Lower leg skin (tissue), 4 donors: ENCODE data around the gene CHD6. TPM values are rescaled to one million over a fixed set of nuclear protein-coding genes. Genes with fewer than 3 reads are reported as not detected.

Experiments
- DNase-seq, 2 donors: peaks; one replicate each; pipeline ENCODE4 v3.0.0-alpha.2; 2019; ENCODE audit warnings: low spot score in 2 of 2
- H3K4me3 ChIP-seq: fragments of 200-600 bp; sonication (generic); 2 replicates; pipeline ENCODE4 v1.5.1; 2017; ENCODE audit warnings: mild to moderate bottlenecking, low read depth; ENCODE audit not compliant: poor library complexity, severe bottlenecking
- CTCF ChIP-seq, 3 donors: fragments of 450-650 bp; IDR thresholded peaks; one replicate each; pipeline ENCODE4 v1.5.1; 2016; ENCODE audit warnings: antibody characterized with exemption in 3 of 3, mild to moderate bottlenecking in 3 of 3, moderate library complexity in 2 of 3
- POLR2A ChIP-seq, 2 donors: fragments of 450-650 bp; IDR thresholded peaks; one replicate each; pipeline ENCODE4 v1.6.1; 2016 to 2017; ENCODE audit warnings: antibody characterized with exemption in 2 of 2, mild to moderate bottlenecking in 1 of 2, moderate library complexity in 1 of 2
- WGBS, 2 donors: methylation state at CpG; one replicate each; pipeline ENCODE4 v1.1.5; 2018; 5-methylcytosine and 5-hydroxymethylcytosine counted together
- intact Hi-C: fragments of 100-400 bp; cut with DNase I; formaldehyde crosslinking; loops from one replicate; pipeline ENCODE4 v1.15.0; 2023; ENCODE audit warnings: low total_unique reads
- total RNA-seq, 4 donors: library from RNA; depleted of rRNA; stranded (reverse); fragments of >200 nt; gene quantifications; one replicate each; pipeline ENCODE4 v1.1.0, GENCODE V29; 2016

The CHD6 gene
- total RNA-seq, 4 donors from 2014 or later = 29.7 to 40.1 (median 37.7) TPM

GRCh38 chr20:41532935-41533334, 85.2 kb downstream of the CHD6 start:
- no peak overlapping the region for H3K4me3 ChIP-seq
- TF ChIP-seq CTCF (IDR thresholded peaks at IDR 0.05) (no peak), POLR2A (IDR thresholded peaks at IDR 0.05) (no peak)
- 89 to 91% methylated on average over 11 of the region's 11 CpGs for WGBS, 2 donors
- intact Hi-C loops = no loop called here
- DNase-seq = no peak

DNA sequence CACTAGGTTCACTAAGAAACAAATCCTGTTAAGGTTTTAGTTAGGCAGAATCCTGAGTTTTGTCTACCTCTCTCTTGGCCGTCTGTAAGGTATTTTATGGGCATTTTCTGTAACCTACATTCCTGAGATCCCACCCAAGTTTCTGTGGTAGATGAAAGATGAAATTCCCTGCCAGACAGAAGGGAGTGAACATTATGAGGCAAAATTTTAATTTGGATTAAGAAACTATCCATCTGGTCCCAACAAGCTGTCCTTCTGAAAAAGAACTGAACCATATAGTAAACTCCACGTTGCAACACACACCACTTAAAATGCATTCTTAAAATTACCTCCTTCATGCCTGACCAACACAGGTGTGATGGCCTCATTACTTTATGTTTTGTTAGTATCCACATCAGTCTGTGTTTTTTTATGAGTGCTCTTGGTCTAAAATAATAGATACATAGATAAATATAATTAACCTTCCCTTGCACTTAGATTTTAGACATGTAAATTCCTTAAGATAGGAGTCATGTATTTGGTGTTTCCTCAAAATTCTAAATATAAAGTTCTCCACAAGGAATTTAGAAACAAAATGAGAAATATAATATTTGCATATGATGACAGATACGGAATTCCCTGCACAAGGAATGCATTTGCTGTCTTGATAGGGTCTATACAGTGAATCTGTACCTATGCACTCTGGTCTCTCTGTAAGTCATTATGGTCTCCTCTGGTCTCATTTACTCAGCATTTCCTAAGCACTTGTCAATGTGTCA, 86.5 kb downstream of the CHD6 start:
- H3K4me3 ChIP-seq = no peak overlapping the region
- no peak for DNase-seq
- intact Hi-C loops = no loop called here
- 85 to 86% methylated on average over 3 of the region's 3 CpGs for WGBS, 2 donors
- TF ChIP-seq CTCF (IDR thresholded peaks at IDR 0.05) = no peak
- TF ChIP-seq POLR2A (IDR thresholded peaks at IDR 0.05) = no peak

DNA sequence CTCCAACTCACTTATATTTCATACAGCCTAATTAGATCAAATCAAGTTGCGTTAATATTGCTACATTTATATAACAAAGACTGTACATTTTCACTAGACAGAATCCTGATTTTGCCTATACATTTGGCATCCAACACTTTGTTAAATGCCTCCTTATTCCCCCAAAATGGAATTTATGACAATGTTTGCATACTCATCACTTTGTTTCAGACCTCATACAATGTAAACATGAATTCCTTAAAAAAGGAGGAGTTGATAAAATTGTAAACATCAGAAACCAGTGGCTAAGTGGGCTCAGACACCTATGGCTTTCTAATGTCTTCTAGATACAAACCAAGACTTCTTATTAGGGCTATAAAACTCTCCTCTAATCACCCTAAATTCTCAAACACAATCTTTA, 87.3 kb downstream of the CHD6 start:
- TF ChIP-seq POLR2A (IDR thresholded peaks at IDR 0.05) = no peak
- TF ChIP-seq CTCF (IDR thresholded peaks at IDR 0.05) = no peak
- H3K4me3 ChIP-seq = no peak overlapping the region
- 96% methylated on average over 1 of the region's 1 CpG for WGBS, 2 donors
- intact Hi-C loops = no loop called here
- no peak for DNase-seq

DNA sequence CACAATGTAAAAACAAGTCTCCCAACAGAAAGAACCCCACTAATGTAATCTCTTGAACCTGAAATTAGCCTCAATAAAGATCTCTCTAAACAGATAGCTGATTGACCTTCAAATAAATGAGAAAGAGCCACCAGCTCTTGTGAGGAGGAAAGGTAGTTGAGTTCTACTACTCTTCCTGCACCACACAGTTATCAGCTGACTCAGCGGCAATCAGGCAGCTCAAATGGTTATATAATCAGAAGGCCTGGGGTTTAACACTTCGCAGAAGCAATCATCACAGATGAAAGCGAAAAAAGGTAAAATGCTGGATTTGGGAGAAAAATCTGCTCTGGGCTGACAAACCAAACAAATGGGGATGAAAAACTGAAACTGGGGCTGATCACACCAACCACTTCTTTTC, 91.8 kb downstream of the CHD6 start:
- no peak overlapping the region for H3K4me3 ChIP-seq
- no peak for DNase-seq
- TF ChIP-seq POLR2A (IDR thresholded peaks at IDR 0.05) = no peak
- TF ChIP-seq CTCF (IDR thresholded peaks at IDR 0.05) = no peak
- intact Hi-C loops = no loop called here
- 66 to 70% methylated on average over 3 of the region's 3 CpGs for WGBS, 2 donors

DNA sequence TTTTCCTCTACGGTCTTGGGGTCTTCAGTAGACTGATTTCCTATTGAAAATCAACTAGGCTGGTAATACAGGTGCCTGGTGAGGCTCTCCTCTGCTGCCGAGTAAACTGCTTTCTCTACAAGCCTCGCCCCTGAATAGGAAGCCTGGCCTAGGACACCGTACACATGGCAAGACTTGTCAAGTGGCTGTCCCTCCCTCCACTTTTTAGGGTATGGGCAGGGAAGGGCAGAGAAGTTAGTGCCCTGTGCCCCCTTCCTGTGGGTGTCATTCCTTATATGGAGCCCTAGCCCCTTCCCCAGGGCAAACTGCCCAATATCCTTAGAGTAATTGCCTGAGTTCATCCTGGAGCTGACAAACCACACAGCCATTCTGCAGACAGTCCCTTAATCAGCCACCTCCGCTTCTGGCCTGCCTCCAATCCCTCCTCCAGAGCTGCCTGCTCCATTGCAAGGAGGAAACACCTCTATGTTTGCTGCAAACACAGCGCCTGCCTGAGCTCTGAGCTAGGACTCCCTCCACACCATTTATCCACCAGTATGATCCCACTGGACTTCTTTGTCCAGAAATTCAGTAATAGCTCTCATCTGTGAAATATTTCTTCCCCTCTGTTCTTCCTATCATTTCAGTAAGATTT, 93.1 kb downstream of the CHD6 start:
- WGBS, 2 donors = 44 to 45% methylated on average over 6 of the region's 6 CpGs
- intact Hi-C loops = no loop called here
- TF ChIP-seq POLR2A (IDR thresholded peaks at IDR 0.05) (no peak), CTCF (IDR thresholded peaks at IDR 0.05) (no peak)
- H3K4me3 ChIP-seq = no peak overlapping the region
- DNase-seq = peak; percentile 43 to 88
